Gastrocnemius medialis (tissue), 4 donors: ENCODE results near the gene NACC1.

ENCODE experiments used
- CTCF ChIP-seq, 5 experiments: fragments of 450-650 bp in 3 of 5; fragments of 200-600 bp in 2 of 5; sonication (generic) in 2 of 5; IDR thresholded peaks in 4 of 5; conservative IDR thresholded peaks in 1 of 5; 1 replicate in 4 of 5; 2 replicates in 1 of 5; pipeline ENCODE4 v1.5.1; 2016 to 2019; ENCODE audit warnings: antibody characterized with exemption in 5 of 5, mild to moderate bottlenecking in 3 of 5, moderate library complexity in 3 of 5
- POLR2A ChIP-seq, 2 donors: fragments of 450-650 bp; IDR thresholded peaks; one replicate each; pipeline ENCODE4 v1.6.1; 2017; ENCODE audit warnings: antibody characterized with exemption in 2 of 2, mild to moderate bottlenecking in 2 of 2, moderate library complexity in 2 of 2

GRCh38 chr19:13102666-13103580 lies 15.1 kb upstream of the NACC1 start, which contains the start of gene LYL1:
- no peak for TF ChIP-seq CTCF (IDR thresholded peaks at IDR 0.05 in 4 of 5, conservative IDR thresholded peaks at IDR 0.05 in 1 of 5)
- TF ChIP-seq POLR2A (IDR thresholded peaks at IDR 0.05) = no peak
